ENCODE measurements around the gene DUSP22.

DUSP22 gene

DNA sequence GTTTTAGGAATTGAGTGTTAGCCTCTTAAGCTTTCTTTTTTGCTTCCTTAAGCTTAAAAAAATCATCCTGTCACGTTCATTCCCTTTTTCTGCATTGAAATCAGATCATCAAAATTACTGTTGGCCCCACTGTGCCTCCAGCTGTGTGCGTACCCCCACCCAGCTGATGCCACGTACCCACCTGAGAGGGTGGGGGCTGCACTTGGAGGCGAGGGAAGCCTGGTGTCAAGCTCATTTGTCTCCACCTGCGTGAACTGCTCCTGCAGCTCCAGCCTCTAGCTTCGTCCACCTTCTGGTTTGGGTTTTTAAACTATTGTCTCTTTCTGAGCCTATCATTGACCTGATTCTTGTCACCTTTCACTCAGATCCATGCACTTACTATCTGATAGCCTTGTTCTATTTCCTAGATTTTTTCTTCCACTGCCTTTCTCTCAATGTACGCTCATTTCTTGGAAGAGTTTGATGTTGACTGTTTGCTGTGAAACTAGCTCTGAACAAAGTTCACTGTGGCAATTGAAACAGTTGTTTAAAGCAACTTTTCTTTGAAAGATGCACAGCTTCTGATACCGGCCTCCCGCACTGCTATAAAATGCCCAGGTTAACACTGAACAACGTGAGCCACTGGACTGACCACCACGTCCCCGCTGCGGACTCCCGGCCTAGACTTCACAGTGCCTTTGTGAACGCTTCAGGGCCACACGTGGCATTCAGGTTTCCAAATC is 69.3 kb downstream of the DUSP22 start:
- no peak overlapping the region for H3K4me3 ChIP-seq (ENCODE audit: low read length)
- peaks cover 15% of the 10 kb centered on the region for H3K27me3 ChIP-seq (ENCODE audit: low read depth, low read length)
- no peaks in the 10 kb centered on the region for H4K20me1 ChIP-seq (ENCODE audit: insufficient read depth, low read length)
- no peak overlapping the region for H2AFZ ChIP-seq (ENCODE audit: low read depth, low read length)
- no peaks in the 10 kb centered on the region for H3K9me3 ChIP-seq (ENCODE audit: insufficient read depth, low read length)
- peak overlapping the region; percentile 42 for H3K4me2 ChIP-seq (ENCODE audit: low read length)
- H3K4me1 ChIP-seq (ENCODE audit: low read length): peaks cover 60% of the 10 kb centered on the region
- H3K36me3 ChIP-seq (replicated peaks; ENCODE audit: low read depth, low read length): no peaks in the 10 kb centered on the region
- TF ChIP-seq CTCF (IDR thresholded peaks at IDR 0.05; ENCODE audit: low read depth, low read length) (no peak), EZH2phosphoT487 (IDR thresholded peaks at IDR 0.05; ENCODE audit: low read depth) (no peak)
- H3K9ac ChIP-seq (ENCODE audit: low read length): no peak overlapping the region
- H3K79me2 ChIP-seq (ENCODE audit: low read length): no peaks in the 10 kb centered on the region
- H3K27ac ChIP-seq (ENCODE audit: low read length): no peak overlapping the region

GRCh38 chr6:362231-362923 is 70.1 kb downstream of the DUSP22 start:
- TF ChIP-seq EZH2phosphoT487 (IDR thresholded peaks at IDR 0.05; ENCODE audit: low read depth) (no peak), CTCF (IDR thresholded peaks at IDR 0.05; ENCODE audit: low read depth, low read length) (no peak)
- H3K27ac ChIP-seq (ENCODE audit: low read length): no peak overlapping the region
- no peak overlapping the region for H2AFZ ChIP-seq (ENCODE audit: low read depth, low read length)
- H3K27me3 ChIP-seq (ENCODE audit: low read depth, low read length): peaks cover 23% of the 10 kb centered on the region
- no peak overlapping the region for H3K4me3 ChIP-seq (ENCODE audit: low read length)
- H3K4me1 ChIP-seq (ENCODE audit: low read length): peaks cover 52% of the 10 kb centered on the region
- no peaks in the 10 kb centered on the region for H3K9me3 ChIP-seq (ENCODE audit: insufficient read depth, low read length)
- no peaks in the 10 kb centered on the region for H3K36me3 ChIP-seq (replicated peaks; ENCODE audit: low read depth, low read length)
- H3K79me2 ChIP-seq (ENCODE audit: low read length): no peaks in the 10 kb centered on the region
- H3K4me2 ChIP-seq (ENCODE audit: low read length): no peak overlapping the region
- H3K9ac ChIP-seq (ENCODE audit: low read length): no peak overlapping the region
- no peaks in the 10 kb centered on the region for H4K20me1 ChIP-seq (ENCODE audit: insufficient read depth, low read length)

GRCh38 chr6:362924-363249 is 70.6 kb downstream of the DUSP22 start:
- Histone ChIP-seq H3K79me2 (ENCODE audit: low read length) (no peaks in the 10 kb centered on the region), H3K9ac (ENCODE audit: low read length) (no peak overlapping the region), H3K36me3 (replicated peaks; ENCODE audit: low read depth, low read length) (no peaks in the 10 kb centered on the region), H3K4me2 (ENCODE audit: low read length) (no peak overlapping the region), H4K20me1 (ENCODE audit: insufficient read depth, low read length) (no peaks in the 10 kb centered on the region), H2AFZ (ENCODE audit: low read depth, low read length) (no peak overlapping the region), H3K9me3 (ENCODE audit: insufficient read depth, low read length) (no peaks in the 10 kb centered on the region), H3K4me3 (ENCODE audit: low read length) (no peak overlapping the region), H3K27ac (ENCODE audit: low read length) (no peak overlapping the region), H3K27me3 (ENCODE audit: low read depth, low read length) (peaks cover 28% of the 10 kb centered on the region), H3K4me1 (ENCODE audit: low read length) (peaks cover 47% of the 10 kb centered on the region)
- no peak for TF ChIP-seq EZH2phosphoT487 (IDR thresholded peaks at IDR 0.05; ENCODE audit: low read depth)
- no peak for TF ChIP-seq CTCF (IDR thresholded peaks at IDR 0.05; ENCODE audit: low read depth, low read length)

- Histone ChIP-seq H3K9me3 (ENCODE audit: insufficient read depth, low read length) (no peaks in the 10 kb centered on the region), H4K20me1 (ENCODE audit: insufficient read depth, low read length) (no peaks in the 10 kb centered on the region), H3K27me3 (ENCODE audit: low read depth, low read length) (peaks cover 31% of the 10 kb centered on the region), H2AFZ (ENCODE audit: low read depth, low read length) (no peak overlapping the region), H3K4me3 (ENCODE audit: low read length) (no peak overlapping the region), H3K9ac (ENCODE audit: low read length) (no peak overlapping the region), H3K27ac (ENCODE audit: low read length) (no peak overlapping the region), H3K4me1 (ENCODE audit: low read length) (peaks cover 43% of the 10 kb centered on the region), H3K79me2 (ENCODE audit: low read length) (no peaks in the 10 kb centered on the region), H3K36me3 (replicated peaks; ENCODE audit: low read depth, low read length) (no peaks in the 10 kb centered on the region), H3K4me2 (ENCODE audit: low read length) (no peak overlapping the region)
- TF ChIP-seq EZH2phosphoT487 (IDR thresholded peaks at IDR 0.05; ENCODE audit: low read depth) (no peak), CTCF (IDR thresholded peaks at IDR 0.05; ENCODE audit: low read depth, low read length) (no peak)
These were observed 71.0 kb downstream of the DUSP22 start for GRCh38 chr6:363291-363690.
